IPS-NIHi11 (cell line): Measurements from ENCODE around the gene REV3L.

Source experiments
- DNase-seq: peaks from one replicate; pipeline ENCODE4 v3.0.0; 2012; ENCODE audit warnings: mixed read lengths, low spot score

Gene REV3L

DNA sequence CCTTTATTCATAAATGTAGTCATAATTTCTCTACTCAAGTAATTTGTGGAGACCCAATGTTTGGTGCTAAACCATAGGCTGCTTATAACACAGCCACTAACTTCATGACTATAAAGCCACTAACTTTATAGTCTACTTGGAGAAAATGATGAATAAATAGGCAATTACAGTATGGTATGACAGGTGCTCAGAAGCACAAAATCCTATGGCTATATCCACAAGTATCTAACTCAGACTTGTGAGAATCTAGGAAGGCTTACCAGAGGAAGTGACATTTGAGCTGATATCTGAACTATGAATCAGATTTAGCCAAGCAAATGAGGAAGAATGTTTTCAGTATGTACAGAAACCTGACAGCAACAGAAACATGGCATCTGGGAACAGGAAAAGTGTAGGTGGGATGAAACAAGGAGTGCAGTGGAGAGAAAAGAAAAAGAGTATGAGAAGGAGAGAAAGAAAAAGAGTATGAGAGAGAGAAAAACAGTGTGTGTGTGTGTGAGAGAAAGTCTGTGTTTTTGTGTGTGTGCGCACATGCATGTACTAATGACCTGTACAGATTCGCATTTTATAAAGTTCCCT is 59.9 kb downstream of the REV3L start:
- no peak for DNase-seq

DNA sequence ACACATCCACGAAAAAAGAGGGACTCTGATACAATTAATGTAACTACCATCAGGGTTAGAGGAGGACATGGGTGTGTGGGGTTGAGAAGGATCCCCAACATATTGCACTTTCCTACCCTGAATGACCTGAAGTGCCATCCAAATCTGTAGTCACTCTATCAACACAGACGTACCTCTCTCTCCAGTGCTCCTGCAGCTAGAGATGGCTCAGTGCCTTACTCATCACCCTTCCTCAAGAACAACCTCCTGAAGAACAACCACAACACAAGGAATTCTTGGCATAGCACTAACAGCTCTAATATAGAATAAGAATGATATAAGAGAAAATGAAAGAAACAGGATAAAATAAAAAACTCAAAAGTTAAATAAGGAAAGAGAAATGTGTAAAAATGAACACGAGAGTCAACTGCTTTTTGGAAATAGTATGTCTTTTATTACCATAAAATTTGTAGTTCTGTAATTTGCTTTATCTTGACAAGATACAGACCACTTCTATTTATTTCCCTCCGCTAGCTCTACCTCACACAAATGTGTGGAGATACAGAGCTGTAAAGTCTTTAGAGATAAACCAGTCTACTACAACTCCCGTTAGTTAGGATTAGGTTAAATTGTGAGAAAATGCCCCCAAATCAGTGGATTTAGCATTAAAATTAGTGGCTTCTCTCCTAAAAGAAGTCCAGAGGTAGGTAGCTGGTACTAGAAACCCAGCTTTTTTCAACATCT is 63.9 kb downstream of the REV3L start:
- no peak for DNase-seq

DNA sequence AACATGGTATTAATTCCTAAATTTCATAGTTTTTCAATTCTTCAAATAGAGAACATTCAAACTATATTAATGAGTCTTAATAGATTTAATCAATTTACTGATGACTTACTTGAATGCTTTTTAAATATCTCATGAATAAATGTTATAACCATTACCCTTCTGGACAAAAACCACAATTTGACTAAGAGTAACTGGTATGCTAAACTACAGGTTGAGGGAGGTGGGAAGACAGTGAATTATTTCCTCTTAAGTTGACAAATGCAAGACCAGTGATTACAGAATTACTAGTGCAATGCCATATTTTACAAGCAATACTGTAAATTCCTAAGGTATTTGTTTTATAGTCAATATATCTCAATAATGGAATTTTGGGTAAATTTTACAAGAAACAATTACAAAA is 65.1 kb downstream of the REV3L start:
- DNase-seq, result no peak

DNA sequence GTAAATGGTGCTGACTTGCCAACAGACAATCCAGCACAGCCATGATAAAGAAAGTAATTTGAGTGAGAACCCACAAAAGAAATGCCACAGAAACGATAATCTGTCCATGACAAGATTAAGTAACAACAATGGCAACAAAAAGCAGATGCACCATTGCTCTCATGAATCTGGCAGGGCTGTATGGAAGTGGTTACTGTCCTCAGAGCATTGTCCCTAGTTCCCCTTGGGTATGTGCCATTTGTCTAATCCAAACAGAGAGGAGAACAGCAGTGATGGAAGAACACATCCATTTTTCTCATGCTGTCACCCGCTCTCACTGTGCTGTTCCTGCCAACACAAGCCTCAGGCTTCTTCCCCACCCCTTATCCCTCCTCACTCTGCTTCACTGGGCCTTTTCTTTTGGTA is 65.8 kb downstream of the REV3L start:
- no peak for DNase-seq

DNA sequence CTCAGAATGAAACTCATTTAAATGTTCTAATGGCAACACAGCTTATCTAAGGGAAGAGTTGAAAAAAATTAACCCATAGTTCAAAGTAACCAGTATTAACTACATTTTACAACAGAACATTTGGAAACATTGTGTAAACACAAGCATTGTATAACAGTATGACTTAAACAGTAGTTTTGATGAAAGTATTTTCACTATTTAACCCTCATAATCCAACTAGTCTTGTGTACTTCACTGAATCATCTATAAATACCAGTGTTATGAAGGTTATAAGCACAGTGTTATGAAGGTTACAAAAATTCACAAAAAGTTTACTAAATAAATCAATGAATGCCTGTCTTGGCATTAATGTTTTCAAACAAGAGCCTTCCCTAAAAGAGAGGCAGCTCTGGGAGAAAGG is 66.5 kb downstream of the REV3L start:
- no peak for DNase-seq

DNA sequence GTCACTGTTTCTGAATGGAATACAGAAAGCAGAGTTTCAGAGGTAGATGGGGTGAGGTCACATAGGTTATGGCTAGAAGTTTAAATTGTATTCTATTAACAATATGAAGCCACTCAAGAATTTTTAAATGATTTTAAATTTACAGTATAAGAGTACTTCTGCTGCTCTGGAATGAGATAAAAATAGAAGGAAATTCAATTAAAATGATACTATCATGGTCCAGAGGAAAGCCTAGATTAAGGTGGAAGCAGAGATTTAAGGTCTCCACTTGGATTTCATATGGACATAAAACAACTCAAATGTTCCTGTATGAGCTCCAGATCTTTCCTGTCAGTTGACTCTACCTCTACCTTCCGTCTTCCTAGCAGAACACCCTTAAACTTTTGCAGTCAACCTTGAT is 68.6 kb downstream of the REV3L start:
- DNase-seq, result no peak

DNA sequence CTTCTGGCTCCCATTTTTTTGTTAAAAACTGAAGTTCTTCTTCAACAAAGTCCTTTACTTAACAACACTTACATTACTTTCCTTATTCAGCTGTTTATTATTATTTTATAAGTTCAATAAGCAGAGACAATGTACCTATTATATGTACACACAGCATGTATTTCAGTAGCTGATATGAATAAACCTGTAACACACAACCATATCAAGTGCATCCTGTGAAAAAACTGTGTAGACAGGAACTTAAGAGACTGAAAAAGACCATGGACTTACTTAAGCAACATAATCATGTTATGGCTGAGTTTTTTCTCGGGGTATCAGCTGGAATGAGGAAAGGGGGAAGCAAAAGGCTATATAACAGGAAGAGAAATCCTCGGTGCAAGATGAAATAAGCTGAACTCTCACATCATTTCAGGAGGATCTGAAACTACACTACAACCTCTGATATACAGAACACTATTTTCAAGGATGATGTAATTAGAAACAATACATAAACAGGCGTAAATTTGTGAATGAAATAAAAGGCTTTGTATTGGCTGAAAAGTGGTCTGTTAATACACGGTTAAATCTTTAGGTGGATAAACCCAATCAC is 70.9 kb downstream of the REV3L start:
- DNase-seq, result no peak

DNA sequence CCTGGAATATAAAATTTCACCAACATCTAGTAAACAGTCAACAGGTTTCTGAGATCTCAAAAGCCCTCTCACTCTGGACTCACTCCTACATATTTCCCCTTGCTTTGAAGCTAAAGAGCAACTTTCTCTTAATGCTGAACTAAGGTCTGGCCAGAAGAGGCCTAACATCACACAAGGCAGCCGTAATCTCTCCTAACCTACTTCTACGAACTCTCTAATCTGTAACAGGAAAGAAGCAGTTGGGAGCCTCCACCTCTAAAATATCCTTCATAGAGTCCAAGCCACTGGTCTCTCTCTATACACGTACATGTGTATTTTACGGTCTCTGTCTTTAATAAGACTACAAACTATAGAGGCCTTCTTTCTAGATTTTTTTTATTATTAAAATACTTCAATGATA is 72.0 kb downstream of the REV3L start:
- no peak for DNase-seq

DNA sequence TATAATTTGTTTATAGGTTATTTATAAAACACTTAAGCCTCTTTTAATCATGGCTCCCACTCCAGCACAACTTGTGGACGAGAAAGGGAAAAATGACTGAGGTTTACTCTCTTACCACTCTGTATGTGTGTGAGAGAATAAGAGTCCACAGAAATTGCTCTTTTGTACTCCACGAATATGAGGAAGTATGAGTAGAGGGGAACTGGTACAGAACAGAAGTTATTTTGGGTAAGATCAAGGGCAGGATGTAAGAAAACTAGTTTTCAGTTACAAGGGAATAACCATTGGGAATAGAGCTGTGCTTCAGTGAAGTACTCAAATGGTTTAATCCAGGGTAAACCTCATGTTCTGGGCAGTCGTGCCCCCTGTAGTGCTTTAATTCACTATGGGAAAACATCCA is 72.6 kb downstream of the REV3L start:
- DNase-seq, result no peak

DNA sequence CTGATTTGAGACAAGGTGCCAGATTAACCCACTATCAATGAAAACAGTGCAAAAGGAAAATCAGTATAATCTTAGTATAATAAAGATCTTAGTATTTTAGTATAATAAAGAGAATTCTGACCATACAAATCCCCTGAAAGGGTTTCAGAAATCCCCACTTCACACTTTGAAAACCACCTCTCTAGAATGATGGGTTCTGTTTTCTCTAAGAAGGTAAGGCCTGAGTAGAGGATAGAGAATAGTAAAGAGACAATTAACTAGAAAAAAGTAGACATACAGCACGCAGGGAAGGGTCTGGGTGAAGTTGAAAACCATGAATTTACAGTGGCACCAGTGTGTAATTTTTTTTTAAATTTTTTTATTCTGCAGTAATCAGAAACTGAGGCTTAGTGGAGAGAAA is 73.6 kb downstream of the REV3L start:
- no peak for DNase-seq

DNA sequence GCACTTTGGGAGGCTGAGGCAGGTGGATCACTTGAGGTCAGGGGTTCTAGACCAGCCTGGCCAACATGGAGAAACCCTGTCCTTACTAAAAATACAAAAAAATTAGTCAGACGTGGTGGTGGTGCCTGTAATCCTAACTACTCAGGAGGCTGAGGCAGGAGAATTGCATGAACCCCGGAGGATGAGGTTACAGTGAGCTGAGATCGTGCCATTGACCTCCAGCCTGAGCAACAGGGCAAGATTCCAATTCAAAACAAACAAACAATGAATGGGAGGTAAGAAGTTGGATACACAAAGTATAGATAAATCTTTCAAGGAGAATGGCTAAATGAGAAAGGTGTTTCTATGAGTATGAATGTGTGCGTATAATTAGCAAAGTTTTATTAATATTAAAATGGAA is 75.3 kb downstream of the REV3L start:
- DNase-seq, result no peak

DNA sequence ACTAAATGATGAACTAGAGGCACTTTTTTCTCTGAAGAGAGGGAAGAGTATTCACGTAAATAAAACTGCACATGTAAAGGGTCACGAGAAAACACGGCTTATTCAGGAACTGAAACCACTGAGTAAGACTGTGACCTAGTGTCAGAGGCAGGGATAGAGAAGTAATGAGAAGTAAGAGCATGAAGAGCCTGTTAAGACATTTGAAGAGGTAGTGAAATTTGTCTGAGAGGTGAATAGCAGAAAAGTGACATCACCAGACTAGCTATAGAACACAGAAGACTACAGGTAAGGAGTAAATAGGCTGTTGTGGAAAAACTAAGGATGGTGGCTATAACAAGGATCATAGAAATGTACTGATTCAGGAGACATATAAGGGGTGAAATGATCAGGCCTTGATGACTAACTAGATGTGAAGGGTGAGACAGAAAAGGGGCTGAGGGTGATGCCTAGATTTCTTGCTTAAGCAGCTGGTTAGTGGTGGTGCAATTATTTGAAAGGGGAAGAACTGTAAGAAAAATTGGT is 76.8 kb downstream of the REV3L start:
- DNase-seq, result no peak

DNA sequence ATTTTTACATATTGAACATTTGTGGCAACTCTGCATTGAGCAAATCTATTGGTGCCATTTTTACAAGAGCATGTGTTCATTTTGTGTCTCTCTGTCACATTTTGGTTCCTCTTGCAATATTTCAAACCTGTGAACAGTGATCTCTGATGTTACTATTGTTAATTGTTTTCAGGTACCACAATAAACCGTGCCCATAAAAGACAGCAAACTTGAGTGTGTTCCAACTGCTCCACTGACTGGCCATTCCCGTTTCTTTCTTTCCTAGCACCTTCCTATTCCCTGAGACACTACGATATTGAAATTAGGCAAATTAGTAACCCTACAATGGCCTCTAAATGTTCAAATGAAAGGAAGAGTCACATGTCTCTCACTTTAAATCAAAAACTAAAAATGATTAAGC is 79.6 kb downstream of the REV3L start:
- no peak for DNase-seq

DNA sequence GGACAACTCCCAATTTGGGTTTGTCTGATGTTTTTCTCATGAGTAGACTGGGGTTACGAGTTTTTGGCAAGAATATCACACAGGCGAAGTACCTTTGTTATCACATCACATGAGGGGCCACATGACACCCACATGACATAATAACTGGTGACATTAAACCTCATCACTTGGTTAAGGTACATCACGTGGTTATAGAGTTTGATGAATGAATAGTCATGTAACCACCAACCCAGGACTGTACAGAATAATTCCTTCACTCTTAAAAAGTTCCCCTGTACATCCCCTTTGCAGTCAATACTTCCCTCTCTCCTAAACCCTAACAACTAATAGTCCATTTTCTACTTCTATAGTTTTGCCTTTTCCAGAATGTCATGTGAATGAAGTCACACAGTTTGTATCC is 83.4 kb downstream of the REV3L start:
- DNase-seq, result no peak

DNA sequence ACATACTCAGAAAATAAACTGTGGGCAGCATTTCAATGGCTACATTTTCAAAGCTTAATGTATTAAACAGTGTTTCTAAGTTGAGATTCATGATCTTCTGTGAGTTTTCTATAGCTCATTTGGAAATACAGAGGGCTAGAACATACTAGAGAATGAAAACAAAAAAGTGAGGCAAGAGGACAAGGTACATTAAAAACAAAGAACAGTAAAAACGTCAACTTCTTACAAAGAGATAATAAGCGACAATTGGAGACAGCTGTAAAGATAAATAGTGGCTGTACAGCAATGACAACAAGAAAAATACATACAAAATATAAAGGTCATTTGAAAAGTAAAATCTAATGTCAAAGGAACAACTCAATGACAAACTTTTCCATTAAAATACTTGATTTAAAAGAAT is 94.3 kb downstream of the REV3L start:
- no peak for DNase-seq

DNA sequence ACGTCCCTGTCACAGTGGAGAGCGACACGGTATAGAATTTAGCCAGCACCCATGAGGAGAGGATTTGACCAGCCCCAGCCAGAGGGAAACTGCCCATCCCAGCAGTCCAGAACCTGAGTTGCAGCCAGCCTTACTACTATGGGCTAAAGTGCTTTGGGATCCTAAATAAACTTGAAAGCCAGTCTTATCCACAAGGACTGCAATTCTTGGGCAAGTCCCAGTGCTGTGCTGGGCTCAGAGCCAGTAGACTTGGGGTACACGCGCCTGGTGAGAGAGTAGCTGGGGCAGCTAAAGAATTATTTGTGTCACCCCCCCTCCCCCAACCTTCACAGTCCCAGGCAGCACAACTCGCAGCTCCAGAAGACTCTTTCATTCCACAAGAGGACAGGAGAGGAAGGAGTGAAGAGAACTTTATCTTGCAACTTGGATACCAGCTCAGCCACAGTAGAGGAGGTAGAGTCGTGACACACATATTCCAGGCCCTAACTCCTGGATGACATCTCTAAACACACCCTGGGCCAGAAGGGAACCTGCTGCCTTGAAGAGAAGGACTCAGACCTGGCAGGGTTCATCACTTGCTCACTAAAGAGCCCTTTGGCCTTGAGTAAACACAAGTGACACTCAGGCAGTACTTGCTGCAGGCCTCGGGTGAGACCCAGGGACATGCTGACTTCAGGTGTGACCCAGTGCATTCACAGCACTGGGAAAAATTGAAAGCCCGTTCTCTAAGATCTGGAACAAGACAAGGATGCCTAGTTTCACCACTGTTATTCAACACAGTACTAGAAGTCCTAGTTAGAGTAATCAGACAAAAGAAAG is 100.3 kb downstream of the REV3L start:
- DNase-seq, result no peak

DNA sequence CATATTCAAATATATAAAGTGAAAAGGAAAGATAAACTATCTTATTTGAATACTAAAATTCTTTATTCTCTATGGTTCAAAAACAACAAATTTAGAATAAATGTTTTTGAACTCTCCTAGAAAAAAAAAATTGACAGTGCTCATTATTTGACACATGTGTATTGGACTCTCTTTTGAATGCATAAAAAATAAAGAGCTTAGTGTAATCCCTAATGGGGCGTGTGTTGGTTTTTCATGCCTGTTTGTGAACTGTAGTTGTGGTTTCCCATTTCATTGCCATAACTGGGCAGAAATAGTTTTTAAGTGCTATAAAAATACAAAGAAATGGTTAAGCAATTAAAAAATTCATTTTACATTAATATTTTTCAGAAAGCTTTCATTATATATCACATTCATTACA is 101.3 kb downstream of the REV3L start:
- no peak for DNase-seq

DNA sequence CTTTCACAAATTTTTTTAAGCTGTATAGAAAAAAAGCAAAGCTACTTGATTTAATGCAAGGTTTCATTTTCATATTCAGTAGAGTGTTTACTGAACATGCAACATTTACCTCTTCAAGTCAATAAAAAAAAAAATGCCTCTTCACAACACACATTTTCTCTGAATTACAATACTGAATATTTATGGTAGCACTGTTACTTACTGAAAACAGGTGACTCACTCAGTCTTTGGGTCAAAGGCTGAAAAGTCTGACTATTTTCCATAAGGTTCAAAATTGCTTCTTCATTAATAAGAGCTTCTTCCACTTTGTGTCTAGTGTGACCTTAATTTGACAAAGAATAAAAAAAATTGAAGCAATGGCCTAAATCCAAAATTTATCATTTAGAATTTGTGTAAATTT is 101.9 kb downstream of the REV3L start:
- no peak for DNase-seq

DNA sequence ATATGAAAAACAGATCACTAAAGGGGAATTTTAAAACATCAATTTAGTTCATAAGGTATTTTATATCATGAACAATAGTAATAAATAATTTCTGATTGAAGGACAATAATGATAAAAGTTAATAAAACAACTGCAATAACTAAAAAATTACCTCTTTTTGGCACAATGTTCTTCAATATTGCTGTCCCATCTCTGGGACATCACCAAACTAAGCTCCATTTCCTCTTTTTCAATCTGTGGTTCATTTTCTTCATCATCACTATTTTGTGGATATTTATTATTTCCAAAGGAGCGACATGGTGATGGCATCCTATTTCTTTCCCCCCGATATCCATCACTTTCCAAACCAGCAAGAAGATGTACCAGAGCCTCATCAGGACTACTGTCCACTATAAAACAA is 103.2 kb downstream of the REV3L start:
- no peak for DNase-seq

DNA sequence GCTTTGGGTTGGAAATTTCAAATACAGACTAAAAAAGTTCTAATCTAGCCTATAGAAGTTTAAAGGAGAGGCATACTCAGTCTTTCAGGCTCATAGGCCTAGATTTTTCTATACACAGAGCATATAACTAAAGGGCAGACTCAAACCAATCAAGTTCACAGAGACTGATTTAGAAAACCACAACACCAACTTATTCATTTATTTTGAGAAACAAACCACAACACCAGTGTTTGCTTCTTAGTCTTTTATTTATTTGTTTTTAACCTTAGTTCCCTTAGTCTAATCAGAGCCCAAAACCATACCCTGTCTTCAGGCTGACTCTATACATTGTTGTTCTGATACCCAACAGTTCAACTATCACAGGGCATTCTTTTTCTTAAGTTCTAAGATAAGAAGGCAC is 103.7 kb downstream of the REV3L start:
- no peak for DNase-seq

DNA sequence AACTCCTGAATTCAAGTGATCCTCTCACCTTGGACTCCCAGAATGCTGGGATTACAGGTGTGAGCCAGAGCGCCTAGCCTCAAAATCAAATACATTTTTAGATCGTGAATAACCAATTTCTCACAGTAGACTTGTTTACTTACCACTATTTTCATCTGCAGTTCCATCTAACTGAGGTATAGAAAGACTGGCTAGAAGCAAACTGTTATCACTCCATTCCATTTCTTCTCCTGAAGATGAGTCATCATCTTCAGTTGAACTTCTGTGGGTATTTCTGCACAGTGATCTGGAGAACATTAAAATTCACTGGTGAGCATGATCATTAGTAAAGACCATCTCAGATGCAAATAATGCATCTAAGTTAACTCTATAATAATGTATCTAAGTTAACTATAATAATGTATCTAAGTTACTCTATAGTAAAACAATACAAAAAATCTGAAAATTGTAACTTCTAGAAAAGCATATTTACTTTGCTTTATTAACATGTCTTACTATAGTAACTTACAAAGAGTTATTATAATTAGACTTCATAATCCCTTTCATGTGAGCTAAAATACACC is 105.4 kb downstream of the REV3L start:
- no peak for DNase-seq

DNA sequence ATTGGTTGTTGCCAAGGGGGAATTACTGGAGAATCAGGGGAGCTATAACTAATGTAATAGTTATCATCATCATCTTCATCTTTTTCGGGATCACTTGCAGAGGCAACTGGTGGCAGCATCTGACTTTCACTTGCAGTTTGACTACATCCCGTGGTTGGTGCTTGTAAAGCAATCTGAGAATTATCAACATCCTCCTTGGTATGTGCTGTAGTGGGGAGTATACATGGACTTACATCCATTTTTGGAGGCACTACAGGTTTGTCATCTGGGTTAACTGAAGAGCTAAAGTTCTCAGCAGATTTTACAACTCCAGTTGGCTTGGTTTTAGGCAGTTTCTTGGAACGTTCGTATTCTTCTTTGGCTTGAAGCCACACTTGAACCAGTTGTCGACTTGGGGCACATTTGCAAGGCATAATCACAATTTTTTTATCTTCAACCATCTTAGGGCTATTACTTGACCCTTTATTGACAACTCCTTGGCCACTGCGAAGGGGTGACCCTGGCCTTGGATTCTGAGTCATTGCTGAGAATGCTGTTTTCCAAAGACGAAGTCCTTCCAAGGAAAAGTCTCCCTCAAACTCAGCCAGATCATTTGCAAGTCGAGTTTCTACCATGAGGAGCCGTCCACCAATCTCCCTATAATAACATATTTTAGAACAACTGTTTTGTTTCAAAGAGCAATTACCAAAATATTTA is 115.5 kb downstream of the REV3L start:
- no peak for DNase-seq
